Renal cortex interstitium (tissue), 15 donors: ENCODE data around the gene TMEM19. TPM values are rescaled to one million over a fixed set of nuclear protein-coding genes. Genes with fewer than 3 reads are reported as not detected.

Experiments
- DNase-seq, 11 donors: peaks; one replicate each; pipeline ENCODE4 v3.0.0-alpha.2; 2013; ENCODE audit warnings: low read depth in 9 of 11, low spot score in 4 of 11; ENCODE audit errors: extremely low read depth in 1 of 11
- long read RNA-seq, 16 experiments: transcript quantifications; one replicate each; lab custom pipeline, GENCODE V29; 2026
- polyA plus RNA-seq, 3 donors: library from polyadenylated mRNA; unstranded; fragments of 120-200 nt; gene quantifications; one replicate each; pipeline ENCODE4 v1.2.1, GENCODE V29; 2013; ENCODE audit not compliant: insufficient read length in 3 of 3

The TMEM19 gene
- polyA plus RNA-seq, result 10 to 100 TPM; 33.5 to 37.3 (median 35.2) TPM
- long read RNA-seq, donor 1, full-length matches to known transcripts, result 4 of 4 reads
- long read RNA-seq, donor 1, partial matches to known transcripts, result 0 of 4 reads
- long read RNA-seq, donor 1, other reads (novel, unspliced or antisense), result 0 of 4 reads
- long read RNA-seq, donor 2, full-length matches to known transcripts, result 7 of 7 reads
- long read RNA-seq, donor 2, partial matches to known transcripts, result 0 of 7 reads
- long read RNA-seq, donor 2, other reads (novel, unspliced or antisense), result 0 of 7 reads
- long read RNA-seq, donor 3, full-length matches to known transcripts, result 9 of 9 reads
- long read RNA-seq, donor 3, partial matches to known transcripts, result 0 of 9 reads
- long read RNA-seq, donor 3, other reads (novel, unspliced or antisense), result 0 of 9 reads
- long read RNA-seq, donor 4, full-length matches to known transcripts, result 4 of 11 reads
- long read RNA-seq, donor 4, partial matches to known transcripts, result 7 of 11 reads
- long read RNA-seq, donor 4, other reads (novel, unspliced or antisense), result 0 of 11 reads
- long read RNA-seq, donor 5, result 0 reads
- long read RNA-seq, donor 6, full-length matches to known transcripts, result 5 of 17 reads
- long read RNA-seq, donor 6, partial matches to known transcripts, result 12 of 17 reads
- long read RNA-seq, donor 6, other reads (novel, unspliced or antisense), result 0 of 17 reads
- long read RNA-seq, donor 7, full-length matches to known transcripts, result 6 of 6 reads
- long read RNA-seq, donor 7, partial matches to known transcripts, result 0 of 6 reads
- long read RNA-seq, donor 7, other reads (novel, unspliced or antisense), result 0 of 6 reads
- long read RNA-seq, donor 8, full-length matches to known transcripts, result 13 of 13 reads
- long read RNA-seq, donor 8, partial matches to known transcripts, result 0 of 13 reads
- long read RNA-seq, donor 8, other reads (novel, unspliced or antisense), result 0 of 13 reads
- long read RNA-seq, donor 9, full-length matches to known transcripts, result 4 of 4 reads
- long read RNA-seq, donor 9, partial matches to known transcripts, result 0 of 4 reads
- long read RNA-seq, donor 9, other reads (novel, unspliced or antisense), result 0 of 4 reads
- long read RNA-seq, donor 10, full-length matches to known transcripts, result 9 of 35 reads
- long read RNA-seq, donor 10, partial matches to known transcripts, result 26 of 35 reads
- long read RNA-seq, donor 10, other reads (novel, unspliced or antisense), result 0 of 35 reads
- long read RNA-seq, donor 11, full-length matches to known transcripts, result 6 of 6 reads
- long read RNA-seq, donor 11, partial matches to known transcripts, result 0 of 6 reads
- long read RNA-seq, donor 11, other reads (novel, unspliced or antisense), result 0 of 6 reads
- long read RNA-seq, donor 12, full-length matches to known transcripts, result 3 of 8 reads
- long read RNA-seq, donor 12, partial matches to known transcripts, result 5 of 8 reads
- long read RNA-seq, donor 12, other reads (novel, unspliced or antisense), result 0 of 8 reads
- long read RNA-seq, donor 13, result 0 reads
- long read RNA-seq, donor 14, full-length matches to known transcripts, result 3 of 3 reads
- long read RNA-seq, donor 14, partial matches to known transcripts, result 0 of 3 reads
- long read RNA-seq, donor 14, other reads (novel, unspliced or antisense), result 0 of 3 reads
- long read RNA-seq, donor 15, full-length matches to known transcripts, result 4 of 4 reads
- long read RNA-seq, donor 15, partial matches to known transcripts, result 0 of 4 reads
- long read RNA-seq, donor 15, other reads (novel, unspliced or antisense), result 0 of 4 reads
- long read RNA-seq, donor 16, full-length matches to known transcripts, result 16 of 16 reads
- long read RNA-seq, donor 16, partial matches to known transcripts, result 0 of 16 reads
- long read RNA-seq, donor 16, other reads (novel, unspliced or antisense), result 0 of 16 reads

DNA sequence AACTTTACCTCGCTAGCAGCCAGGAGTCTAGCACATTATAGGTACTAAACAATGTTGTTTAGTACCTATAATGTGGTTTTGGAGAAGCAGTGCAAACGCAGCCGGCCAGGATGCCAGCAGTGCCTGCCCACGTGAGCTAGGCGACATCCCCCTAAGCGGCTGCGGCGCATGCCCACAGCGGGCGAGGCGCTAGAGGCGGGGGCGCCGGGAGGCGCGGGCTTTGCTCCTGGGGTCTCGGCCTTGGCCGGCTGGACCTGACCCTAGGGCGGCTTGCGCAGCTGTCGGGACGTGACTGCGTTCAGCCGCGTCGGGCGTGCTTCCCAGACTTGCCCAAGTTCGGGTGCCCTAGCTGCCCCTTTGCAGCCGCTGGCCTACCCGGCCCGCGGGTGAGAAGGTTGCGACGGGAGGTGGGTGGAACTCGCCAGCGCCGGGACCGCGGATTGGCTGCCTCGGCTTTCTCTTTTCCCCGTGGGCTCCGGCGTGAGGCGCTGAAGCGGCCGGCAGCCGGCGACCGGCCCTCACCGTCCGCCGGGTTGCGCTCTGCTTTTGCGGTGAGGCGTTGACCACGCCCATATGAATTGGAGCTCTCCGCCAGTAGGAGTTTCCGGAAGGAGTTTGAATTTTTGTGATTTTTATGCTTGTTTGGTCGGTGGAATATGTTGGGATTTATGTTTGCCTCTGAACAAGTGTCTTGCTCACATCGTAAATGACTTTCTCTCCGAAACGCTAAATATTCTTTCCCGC lies at the start of gene TMEM19:
TSS of gene TMEM19 (plus strand) at position 169 of the 744 bp plus-strand sequence. CDS start 599 bp downstream, outside the sequence.
- DNase-seq, result peak; percentile 65 to 84 (median 80)

DNA sequence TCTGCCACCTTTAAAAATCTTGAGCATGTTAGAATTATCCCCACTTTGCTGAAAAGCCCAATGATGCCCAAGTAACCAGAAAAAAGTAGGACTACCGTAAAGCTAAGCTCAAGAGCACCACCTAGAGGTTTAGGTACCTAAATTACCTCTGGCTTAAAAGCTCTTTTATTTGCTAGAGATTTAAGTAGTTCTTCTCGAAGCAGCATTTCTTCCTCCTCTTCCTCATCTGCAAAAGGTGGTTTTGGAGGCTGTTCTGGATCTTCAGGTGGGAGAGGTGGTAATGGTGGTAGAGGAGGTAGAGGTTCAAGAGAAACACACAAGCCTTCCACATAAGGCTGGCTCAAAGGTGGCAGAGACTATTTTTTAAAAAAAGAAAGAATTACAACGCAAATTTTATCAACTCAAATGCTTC lies 49.2 kb upstream of the TMEM19 start:
- DNase-seq, result peak in 10 of 11 donors; percentile 38 to 55 (median 42)

DNA sequence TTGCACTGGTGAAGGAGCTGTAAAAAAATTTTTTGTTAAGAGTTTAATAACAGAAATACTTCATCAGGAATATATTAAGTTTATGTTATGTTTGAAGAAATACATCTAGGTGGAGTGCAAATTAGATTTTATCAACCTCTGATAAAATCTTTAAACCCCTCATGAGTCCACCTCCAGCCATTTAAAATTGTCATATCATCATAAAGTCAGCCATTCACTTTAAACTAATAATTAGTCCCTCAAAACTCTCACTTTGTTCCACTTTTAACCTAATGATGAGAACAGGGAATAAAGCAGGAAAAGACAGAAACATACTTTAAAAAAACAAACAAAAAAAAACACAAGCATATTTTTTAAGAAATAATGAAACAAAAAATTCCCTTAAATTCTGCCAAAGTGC lies 47.4 kb upstream of the TMEM19 start:
- DNase-seq, result no peak

DNA sequence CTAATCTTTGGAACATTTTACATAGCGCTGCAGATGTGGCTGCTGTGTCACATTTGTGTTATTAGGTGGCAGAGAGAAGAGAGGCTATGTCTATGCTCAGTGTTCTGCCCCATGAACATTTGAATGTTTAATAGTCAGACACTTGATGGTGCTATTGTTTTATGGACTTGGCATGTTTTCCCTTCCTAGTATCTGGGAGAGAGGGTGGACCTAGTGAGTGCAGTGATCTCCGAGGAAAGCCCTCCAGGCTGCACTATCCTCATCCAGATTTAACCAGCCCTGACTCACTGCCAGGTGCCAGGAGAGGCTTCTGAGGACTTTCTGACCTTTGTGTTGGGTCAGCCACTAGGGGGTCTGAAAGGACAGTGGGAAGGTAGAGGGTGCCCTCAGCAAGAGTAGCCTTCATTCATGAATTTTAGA lies 46.5 kb upstream of the TMEM19 start:
- no peak for DNase-seq

DNA sequence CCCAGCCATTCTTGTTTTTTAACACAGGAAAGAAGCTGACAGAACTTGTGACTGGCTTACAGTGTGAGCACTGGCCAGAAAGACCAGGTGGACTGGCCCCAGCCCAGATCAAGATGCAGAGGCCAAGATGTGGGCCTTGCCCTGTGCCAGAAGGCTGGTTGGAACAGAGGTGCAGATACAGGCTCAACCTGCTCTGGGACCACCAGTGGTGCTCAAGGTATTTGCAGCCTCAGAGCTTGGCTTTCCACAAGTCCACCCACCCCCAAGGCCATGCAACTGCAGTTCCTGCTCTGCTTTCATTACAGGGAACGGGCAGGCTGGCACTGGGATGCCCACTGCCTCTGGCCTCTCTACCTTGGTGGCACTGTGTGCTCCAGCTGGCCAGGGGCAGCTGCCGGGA lies 45.6 kb upstream of the TMEM19 start:
- DNase-seq, result no peak

DNA sequence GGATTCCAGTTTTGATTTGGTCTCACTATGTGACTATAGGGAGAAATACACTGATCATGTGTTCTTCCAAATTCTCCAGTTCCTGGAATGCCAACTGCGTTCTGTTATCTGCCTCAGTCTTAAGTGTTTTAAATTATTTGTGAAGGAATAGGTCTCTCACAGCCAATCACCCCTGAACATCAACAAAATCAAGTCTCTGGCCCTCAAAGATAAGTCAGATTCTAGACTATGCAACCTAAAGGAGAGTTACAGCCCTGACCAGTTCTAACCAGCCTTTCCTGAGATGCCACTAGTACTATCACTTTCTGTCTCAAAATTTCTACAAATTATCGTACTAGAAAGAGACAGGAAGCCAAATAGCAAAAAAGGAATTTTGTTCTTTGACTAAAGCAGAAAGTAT lies 44.5 kb upstream of the TMEM19 start:
- DNase-seq, result no peak

DNA sequence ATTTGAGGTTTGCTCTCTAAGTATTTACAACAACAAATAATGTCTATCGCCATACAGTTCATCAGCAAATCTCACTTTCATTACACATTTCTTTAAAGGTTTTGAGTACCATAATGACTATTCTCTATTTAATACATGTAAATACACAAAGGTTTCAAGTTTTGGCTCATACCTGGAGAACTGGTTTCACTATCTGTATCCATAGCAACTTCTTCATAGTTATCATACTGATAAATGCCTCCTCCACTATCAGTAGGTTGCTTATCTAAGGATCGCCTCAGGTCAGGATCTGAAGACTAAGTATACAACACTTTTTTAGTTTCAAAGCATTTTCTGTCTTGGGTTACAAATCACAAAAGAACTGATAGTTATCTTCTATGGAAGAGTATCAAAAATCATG lies 43.6 kb upstream of the TMEM19 start:
- DNase-seq, result no peak

DNA sequence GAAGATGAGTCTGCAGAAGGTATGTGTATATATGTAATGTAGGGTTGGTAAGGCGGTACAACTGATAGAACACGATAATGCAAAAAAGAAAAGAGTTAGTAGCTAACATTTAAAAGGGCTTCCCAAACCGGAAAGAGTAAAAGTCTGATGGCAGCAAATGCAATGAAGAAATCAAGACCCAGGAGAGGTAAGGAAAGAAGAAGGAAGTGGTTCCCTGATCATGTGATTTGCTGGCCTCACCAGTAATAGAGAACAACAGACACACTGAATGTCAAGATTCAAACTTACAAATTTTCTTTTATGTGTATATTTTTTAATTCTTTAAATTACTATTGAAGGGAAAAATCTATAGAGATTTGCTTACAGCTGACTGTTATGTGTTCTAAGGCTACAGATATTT lies 40.6 kb upstream of the TMEM19 start:
- DNase-seq, result no peak

DNA sequence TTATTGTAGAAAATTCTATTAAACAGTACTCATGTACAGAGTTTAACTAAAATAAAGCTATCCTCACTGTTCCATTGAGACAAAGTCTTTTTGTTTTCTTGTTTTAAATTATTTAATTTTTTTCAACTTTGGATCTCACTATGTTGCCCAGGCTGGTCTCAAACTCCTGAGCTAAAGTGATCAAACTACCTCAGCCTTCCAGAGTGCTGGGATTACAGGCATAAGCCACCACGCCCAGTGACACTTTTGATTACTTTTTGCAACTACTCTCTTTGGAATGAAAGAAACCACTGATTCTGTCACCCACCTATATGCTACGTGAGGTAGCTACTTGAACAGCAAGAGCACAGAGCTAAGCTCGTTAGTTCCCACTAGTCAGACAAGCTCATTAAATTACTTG lies 39.4 kb upstream of the TMEM19 start:
- no peak for DNase-seq

DNA sequence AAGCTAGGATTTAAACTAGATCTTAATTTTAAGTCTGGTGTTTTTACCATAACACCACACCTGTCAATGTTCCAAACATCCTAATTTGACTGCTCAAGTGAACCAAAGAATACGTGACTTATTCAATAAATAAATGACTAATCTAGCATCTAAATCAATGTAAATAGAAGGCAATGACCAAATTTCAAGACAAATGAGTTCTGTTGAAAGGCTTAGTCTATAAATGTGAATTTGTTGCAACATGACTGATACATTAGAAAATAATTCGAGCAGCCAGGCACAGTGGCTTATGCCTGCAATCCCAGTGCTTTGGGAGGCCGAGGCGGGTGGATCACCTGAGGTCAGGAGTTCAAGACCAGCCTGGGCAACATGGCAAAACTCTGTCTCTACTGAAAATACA lies 37.3 kb upstream of the TMEM19 start:
- DNase-seq, result no peak

DNA sequence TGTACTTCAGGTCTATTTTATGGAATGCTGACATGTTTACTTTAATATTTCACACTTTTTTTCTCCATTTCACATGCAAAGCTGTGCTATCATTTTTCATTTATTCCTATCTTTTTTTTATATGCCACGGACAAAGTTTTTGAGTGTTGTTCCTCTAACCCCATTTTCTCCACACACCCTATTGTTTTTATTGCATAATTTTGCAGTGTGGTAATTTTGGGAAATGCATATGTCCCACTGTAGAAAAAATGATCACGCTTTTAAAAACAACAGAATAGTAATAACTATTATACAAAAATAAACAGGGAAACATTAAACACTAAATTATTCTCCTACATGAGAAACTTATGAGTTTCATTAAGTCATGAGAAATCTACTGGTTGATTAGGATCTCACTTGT lies 36.5 kb upstream of the TMEM19 start:
- DNase-seq, result no peak

DNA sequence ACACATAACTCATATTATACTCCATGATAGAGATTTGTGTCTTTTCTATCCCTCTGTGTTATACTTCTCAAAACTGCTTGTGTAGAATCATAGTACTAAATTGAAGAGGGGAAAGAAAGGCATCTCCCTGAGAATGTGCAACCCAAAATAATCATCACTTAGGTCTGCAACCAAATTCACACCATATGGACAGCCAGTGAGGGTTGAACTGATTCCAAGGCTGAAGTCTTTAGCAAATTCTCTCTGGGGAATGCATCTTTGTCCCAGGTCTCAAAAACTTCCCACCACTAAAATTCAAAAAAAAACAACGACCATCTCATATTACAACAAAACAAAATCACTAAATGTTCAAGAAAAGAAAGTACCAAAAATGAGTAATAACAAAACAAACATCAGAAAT lies 33.2 kb upstream of the TMEM19 start:
- DNase-seq, result no peak

DNA sequence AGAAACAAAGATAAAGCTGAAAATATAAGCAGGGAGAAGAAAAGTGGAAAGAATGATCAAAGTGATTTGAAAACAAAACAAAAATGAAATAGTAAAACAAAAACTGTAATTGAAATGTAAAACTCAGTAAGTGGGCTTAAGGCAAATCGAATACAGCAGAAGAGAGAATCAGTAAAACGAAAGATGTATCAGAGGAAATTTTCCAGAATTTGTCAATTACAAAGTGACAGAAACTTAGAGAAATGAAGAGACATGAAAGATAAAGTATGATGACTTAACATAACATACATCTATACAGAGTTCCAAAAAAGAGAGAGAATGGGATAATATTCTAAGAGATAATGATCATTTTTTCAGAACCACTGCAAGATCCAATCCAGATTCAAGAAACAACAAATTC lies 32.7 kb upstream of the TMEM19 start:
- DNase-seq, result no peak

DNA sequence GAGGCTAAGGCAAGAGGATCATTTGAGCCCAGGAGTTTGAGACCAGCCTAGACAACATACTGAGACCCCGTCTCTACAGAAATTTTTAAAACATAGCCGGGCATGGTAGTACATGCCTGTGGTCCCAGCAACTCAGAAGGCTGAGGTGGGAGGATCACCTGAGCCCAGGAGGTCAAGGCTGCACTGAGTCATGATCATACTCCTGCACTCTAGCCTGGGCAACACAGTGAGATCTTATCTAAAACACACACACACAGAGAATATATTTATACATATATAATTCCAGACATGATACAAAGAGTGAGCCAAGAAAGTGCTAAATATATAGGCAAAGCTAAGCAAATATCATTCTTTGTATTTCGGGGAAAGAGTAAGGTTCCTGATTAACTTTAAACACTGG lies 31.7 kb upstream of the TMEM19 start:
- DNase-seq, result no peak

DNA sequence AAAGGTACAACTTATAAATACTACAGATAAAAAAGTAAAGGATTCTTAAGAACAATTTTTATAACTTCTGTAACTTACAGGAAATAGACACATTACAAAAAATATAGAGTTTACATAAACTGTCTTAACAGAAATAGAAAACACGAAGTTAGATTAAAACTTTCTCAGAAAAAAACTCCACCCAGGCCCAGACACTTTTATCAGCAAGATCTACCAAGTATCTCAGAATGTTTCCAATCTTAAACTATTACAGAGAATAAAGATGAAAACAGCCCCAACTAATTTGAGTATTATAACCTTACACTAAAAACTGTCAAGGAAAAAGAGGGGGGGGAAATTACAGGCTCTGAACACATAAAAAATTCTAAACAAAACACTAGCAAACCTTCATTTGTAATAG lies 30.4 kb upstream of the TMEM19 start:
- DNase-seq, result no peak

DNA sequence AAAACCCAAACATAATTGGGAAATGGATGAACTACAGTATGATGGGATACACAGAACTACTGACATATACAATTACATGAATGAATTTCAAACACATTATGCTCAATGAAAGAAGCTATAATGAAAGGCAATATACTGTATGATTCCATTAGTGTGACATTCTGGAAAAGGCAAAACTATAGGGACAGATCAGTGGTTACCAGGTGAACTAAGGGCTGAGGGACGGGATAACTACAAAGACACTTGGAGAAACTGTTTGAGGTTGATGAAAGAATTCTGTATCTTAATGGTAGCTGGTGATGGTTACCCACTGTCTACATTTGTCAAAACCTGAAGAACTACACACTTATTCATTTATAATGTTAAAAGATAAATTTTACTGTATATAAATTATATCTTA lies 30.0 kb upstream of the TMEM19 start:
- DNase-seq, result no peak

DNA sequence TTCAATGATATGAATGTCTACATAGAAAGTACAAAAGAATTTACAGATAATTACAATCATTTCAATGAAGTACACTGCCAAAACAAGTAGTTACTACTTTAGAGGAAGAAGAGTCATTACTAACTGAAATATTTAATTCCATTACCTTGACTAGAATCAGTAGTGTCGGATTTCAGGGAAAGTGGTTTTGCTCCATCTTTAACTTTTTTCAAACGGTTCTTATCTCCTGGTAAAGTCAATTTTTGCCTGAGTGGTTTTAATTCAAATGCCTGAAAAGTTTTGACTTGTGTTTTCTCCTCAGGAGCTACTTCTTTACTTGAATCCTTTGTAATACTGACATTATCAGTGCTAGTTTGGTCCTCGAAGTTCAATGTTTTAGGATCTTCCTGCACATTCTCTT lies 29.1 kb upstream of the TMEM19 start:
- DNase-seq, result no peak
